PFSK-1 (cell line): ENCODE results near the gene JUND.
A peak's percentile ranks its signal among the peaks of the same experiment; 100 is the strongest.

Experiments
- FOXP2 ChIP-seq: optimal IDR thresholded peaks from 2 replicates; pipeline ENCODE3; 2011; ENCODE audit warnings: borderline replicate concordance, control low read depth, inconsistent platforms; ENCODE audit not compliant: insufficient read depth; ENCODE audit errors: extremely low read length, extremely low read depth
- POLR2AphosphoS5 ChIP-seq: IDR thresholded peaks from 2 replicates; pipeline ENCODE4 v1.6.1; 2012; ENCODE audit warnings: low read depth, mild to moderate bottlenecking, control low read depth, low read length, moderate library complexity
- SIN3A ChIP-seq: IDR thresholded peaks from 2 replicates; pipeline ENCODE4 v1.6.1; 2012; ENCODE audit warnings: mild to moderate bottlenecking, low read length, moderate library complexity, borderline replicate concordance; ENCODE audit not compliant: insufficient read depth
- TAF1 ChIP-seq: IDR thresholded peaks from 2 replicates; pipeline ENCODE4 v1.6.1; 2012; ENCODE audit warnings: low read length, control low read depth, borderline replicate concordance; ENCODE audit not compliant: insufficient read depth
- TF ChIP-seq, protein P1 (sequence below), 2 experiments: IDR thresholded peaks; 2 replicates each; pipeline versions ENCODE4 v1.6.1 to v1.8.0; 2011 to 2012; ENCODE audit warnings: low read depth in 2 of 2, low read length in 2 of 2, control low read depth in 1 of 2, inconsistent platforms in 1 of 2, mild to moderate bottlenecking in 1 of 2, moderate library complexity in 1 of 2; ENCODE audit not compliant: insufficient read depth in 1 of 2

JUND gene

DNA sequence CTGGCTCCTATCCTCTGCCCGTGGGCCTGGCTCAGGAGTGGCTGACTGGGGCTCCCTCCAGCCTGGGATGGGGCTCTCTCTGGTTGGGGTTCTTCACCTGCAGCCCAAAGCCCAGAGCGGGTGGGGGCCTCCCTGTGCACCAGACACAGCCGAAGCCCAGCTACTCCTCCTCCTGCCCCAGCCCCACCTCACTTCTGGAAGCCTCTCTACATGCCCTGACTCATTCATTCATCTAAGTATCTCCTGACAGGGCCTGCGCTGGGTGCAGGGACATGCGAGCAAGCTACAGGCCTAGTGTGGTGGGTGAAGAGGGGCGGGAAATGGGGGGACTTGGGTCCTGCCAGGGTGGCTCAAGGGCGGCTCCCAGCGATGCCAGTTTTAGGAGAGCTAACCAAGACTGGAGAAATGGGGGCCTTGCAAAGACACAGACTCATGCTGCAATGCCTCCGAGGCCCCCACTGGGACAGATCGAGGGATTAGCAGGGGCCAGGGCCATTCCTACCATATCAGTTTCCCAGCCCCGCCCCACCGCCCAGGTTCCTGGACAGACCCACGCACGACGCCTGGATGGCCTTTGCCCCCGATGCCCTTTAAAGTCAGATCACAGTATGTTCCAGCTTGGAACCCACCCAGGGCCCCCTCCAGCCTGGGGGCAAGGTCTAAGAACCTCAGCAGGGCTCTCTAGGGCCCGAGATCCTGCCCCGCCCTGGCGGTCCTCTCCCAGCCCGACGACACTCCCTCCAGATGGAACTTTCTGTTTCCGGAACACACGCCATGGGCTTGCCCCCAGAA lies 28.9 kb upstream of the JUND start:
- TF ChIP-seq TAF1, result no peak
- TF ChIP-seq, protein P1, sequence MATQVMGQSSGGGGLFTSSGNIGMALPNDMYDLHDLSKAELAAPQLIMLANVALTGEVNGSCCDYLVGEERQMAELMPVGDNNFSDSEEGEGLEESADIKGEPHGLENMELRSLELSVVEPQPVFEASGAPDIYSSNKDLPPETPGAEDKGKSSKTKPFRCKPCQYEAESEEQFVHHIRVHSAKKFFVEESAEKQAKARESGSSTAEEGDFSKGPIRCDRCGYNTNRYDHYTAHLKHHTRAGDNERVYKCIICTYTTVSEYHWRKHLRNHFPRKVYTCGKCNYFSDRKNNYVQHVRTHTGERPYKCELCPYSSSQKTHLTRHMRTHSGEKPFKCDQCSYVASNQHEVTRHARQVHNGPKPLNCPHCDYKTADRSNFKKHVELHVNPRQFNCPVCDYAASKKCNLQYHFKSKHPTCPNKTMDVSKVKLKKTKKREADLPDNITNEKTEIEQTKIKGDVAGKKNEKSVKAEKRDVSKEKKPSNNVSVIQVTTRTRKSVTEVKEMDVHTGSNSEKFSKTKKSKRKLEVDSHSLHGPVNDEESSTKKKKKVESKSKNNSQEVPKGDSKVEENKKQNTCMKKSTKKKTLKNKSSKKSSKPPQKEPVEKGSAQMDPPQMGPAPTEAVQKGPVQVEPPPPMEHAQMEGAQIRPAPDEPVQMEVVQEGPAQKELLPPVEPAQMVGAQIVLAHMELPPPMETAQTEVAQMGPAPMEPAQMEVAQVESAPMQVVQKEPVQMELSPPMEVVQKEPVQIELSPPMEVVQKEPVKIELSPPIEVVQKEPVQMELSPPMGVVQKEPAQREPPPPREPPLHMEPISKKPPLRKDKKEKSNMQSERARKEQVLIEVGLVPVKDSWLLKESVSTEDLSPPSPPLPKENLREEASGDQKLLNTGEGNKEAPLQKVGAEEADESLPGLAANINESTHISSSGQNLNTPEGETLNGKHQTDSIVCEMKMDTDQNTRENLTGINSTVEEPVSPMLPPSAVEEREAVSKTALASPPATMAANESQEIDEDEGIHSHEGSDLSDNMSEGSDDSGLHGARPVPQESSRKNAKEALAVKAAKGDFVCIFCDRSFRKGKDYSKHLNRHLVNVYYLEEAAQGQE (IDR thresholded peaks at IDR 0.05; ENCODE audit: insufficient read depth in 1 of 2, low read depth in 2 of 2, low read length in 2 of 2), result no peak
- no peak for TF ChIP-seq SIN3A
- no peak for TF ChIP-seq FOXP2
- no peak for TF ChIP-seq POLR2AphosphoS5

DNA sequence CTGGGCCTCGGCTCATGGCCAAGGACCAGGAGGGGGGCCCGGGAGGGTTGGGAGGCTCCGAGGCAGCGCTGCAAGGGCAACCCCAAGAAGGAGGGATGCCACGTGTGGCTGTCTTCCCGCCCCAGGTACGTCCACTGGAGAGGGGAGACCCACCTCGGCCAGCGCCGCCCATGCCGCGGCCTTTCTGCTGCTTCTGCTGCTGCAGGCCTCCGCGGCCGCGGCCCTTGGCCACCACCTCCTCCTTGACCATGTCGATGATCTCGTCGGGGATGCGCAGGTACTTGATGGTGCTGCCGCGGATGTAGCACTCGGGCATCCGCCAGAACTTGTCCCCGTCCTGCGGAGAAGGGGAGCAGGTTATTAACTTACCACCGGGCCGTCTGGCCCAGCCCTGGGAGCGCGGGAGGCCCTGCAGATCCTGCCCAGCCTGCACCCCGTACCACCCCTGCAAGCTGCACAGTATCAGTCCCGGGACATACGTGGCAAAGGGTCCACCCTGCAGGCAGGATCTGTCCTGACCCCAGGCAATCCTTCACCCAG lies 28.2 kb upstream of the JUND start:
- TF ChIP-seq SIN3A, result no peak
- TF ChIP-seq FOXP2, result no peak
- no peak for TF ChIP-seq POLR2AphosphoS5
- no peak for TF ChIP-seq TAF1
- TF ChIP-seq, protein P1 (IDR thresholded peaks at IDR 0.05; ENCODE audit: insufficient read depth in 1 of 2, low read depth in 2 of 2, low read length in 2 of 2), result no peak

DNA sequence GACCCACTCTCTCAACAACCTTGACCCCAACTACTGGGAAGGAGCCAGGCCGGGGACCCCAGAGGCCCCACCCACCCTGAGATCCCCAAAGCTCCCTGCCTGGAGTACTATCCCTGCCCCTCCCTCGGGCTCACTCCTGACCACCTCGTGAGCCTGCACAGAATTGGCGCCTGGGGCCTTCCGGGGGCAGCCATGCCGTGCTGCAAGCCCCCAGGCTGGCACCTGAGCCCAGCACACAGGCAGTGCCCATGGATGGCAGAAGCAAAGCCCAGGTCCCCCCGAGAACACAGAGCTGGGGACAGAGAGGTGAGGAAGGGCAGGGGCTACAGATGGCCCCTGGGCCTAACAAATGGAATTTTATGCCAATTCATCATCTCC lies 27.5 kb upstream of the JUND start:
- TF ChIP-seq SIN3A (no peak), FOXP2 (no peak), TAF1 (no peak), POLR2AphosphoS5 (no peak)
- TF ChIP-seq, protein P1 (IDR thresholded peaks at IDR 0.05; ENCODE audit: insufficient read depth in 1 of 2, low read depth in 2 of 2, low read length in 2 of 2), result no peak

DNA sequence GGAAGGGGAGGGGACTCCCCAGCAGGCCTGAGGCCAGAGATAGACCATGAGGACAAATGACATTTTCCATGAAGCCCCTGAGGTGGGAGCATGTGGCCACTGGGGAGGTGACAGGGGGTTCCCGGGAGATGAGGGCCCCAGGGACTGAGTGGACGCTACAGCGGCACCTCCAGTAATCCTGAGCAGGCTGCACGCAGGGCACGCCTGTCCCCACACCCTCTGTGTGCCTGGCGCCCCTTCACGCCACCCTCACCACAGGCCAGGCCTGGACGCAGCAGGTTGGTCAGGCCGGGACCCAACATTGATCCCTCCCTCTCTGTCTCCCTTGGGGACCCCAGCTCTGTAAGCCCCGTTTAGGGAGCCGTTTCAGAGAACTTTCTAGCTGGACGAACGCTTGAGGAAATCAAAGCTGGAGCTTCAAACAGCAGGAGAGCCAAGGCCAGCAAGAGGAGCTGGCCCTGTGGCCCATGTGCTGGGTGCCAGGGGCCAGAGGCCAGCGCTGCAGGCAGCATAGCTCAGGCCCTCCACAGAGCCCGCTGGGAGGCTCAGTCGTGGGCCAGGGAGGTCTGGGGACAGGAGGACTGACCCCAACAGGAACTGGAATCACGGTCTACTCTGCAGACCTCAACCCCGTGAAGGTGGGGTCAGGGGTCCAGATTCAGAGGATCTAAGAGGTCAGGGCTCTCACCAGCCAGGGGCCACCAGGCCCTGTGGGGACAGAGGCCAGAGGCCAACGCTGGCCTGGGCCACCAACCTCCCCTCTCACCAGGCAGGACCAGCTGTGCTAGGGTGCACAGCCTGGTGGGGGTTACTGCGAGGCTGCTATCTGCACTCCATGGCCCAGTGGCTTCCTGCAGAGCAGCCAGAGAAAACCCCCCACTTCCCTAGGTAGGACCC lies 26.9 kb upstream of the JUND start:
- TF ChIP-seq POLR2AphosphoS5 (0 out of 2 replicates have a peak, but pooled peaks have one; percentile 30), TAF1 (no peak)

DNA sequence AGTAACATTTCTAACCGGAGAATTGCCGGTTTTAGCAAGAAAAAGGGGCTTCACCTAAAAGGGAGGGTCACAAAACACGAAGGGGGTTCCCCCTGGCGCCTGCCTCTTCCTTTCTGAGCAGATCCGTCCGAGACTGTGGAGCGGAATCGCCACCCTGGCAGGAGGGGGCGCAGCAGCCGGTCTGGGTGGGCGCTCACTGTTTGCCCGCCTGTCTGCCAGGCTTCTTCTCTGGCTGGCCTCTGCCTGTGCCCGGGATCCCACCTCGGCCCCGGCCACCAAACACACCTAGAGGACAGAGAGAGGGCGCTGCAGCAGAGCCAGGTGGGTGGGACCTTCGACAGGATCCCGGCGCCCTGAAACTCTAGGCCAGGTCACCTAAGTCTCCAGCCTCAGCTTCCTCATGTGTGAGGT lies 25.9 kb upstream of the JUND start:
- TF ChIP-seq POLR2AphosphoS5 (no peak), FOXP2 (no peak), SIN3A (no peak), TAF1 (no peak)
- TF ChIP-seq, protein P1 (IDR thresholded peaks at IDR 0.05; ENCODE audit: insufficient read depth in 1 of 2, low read depth in 2 of 2, low read length in 2 of 2), result no peak
